ENCODE results near the gene DOK6.

Gene DOK6

GRCh38 chr18:69895066-69896047 lies 494.7 kb downstream of the DOK6 start:
- no peak for TF ChIP-seq CTCF (IDR thresholded peaks at IDR 0.05; ENCODE audit: insufficient read depth, low read depth, low read length, missing control alignments)
- H3K4me3 ChIP-seq (ENCODE audit: low read length), result no peak overlapping the region
- DNase-seq (ENCODE audit: low read depth), result no peak

- no peak for TF ChIP-seq CTCF (IDR thresholded peaks at IDR 0.05; ENCODE audit: insufficient read depth, low read depth, low read length, missing control alignments)
- DNase-seq (ENCODE audit: low read depth), result no peak
- H3K4me3 ChIP-seq (ENCODE audit: low read length), result no peak overlapping the region
Observed at GRCh38 chr18:69897397-69898108, 496.9 kb downstream of the DOK6 start.

GRCh38 chr18:69898241-69898861 lies 497.7 kb downstream of the DOK6 start:
- no peak overlapping the region for H3K4me3 ChIP-seq (ENCODE audit: low read length)
- TF ChIP-seq CTCF (IDR thresholded peaks at IDR 0.05; ENCODE audit: insufficient read depth, low read depth, low read length, missing control alignments), result no peak
- DNase-seq (ENCODE audit: low read depth), result no peak

Measured in epithelial cell of esophagus (primary cell).